Testis (tissue), 2 donors: ENCODE results near the gene ZMIZ2.

Experiments
- POLR2A ChIP-seq: fragments of 450-650 bp; IDR thresholded peaks from one replicate; pipeline ENCODE4 v1.6.1; 2017; ENCODE audit warnings: antibody characterized with exemption, mild to moderate bottlenecking, moderate library complexity
- TF ChIP-seq, protein P1 (sequence below), 3 experiments: fragments of 450-650 bp in 2 of 3; fragments of 200-600 bp in 1 of 3; sonication (generic) in 1 of 3; IDR thresholded peaks; one replicate each; pipeline ENCODE4 v1.5.1; 2016 to 2019; ENCODE audit warnings: antibody characterized with exemption in 3 of 3, mild to moderate bottlenecking in 2 of 3, moderate library complexity in 1 of 3

DNA sequence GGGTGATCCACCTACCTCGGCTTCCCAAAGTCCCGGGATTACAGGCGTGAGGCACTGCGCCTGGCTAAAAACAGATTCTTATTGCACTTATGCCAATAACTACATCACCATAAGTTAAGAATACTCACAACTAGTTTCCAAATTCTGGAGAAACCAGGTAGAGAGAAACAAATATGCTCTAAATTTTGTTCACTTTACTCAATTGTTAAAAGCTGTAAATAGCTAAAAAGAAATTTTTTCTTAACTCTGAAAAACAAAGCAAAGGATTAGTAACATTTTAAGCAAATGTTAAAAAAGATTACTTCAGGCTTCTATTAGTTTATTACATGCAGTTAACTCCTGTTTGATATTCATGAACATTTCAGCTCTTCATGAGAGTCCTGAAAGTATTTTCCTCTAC lies 28.3 kb upstream of the ZMIZ2 start:
- no peak for TF ChIP-seq POLR2A
- TF ChIP-seq, protein P1, sequence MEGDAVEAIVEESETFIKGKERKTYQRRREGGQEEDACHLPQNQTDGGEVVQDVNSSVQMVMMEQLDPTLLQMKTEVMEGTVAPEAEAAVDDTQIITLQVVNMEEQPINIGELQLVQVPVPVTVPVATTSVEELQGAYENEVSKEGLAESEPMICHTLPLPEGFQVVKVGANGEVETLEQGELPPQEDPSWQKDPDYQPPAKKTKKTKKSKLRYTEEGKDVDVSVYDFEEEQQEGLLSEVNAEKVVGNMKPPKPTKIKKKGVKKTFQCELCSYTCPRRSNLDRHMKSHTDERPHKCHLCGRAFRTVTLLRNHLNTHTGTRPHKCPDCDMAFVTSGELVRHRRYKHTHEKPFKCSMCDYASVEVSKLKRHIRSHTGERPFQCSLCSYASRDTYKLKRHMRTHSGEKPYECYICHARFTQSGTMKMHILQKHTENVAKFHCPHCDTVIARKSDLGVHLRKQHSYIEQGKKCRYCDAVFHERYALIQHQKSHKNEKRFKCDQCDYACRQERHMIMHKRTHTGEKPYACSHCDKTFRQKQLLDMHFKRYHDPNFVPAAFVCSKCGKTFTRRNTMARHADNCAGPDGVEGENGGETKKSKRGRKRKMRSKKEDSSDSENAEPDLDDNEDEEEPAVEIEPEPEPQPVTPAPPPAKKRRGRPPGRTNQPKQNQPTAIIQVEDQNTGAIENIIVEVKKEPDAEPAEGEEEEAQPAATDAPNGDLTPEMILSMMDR (IDR thresholded peaks at IDR 0.05): no peak
